ENCODE results near the gene LMTK3. TPM values are rescaled to one million over a fixed set of nuclear protein-coding genes. Genes with fewer than 3 reads are reported as not detected.

Gene LMTK3
- total and polyA plus RNA-seq, 9 of the 15 experiments (the other 6 are each of a cell fraction or from before 2014, with no cell fraction given): 0.35 to 12.3 (median 2.0) TPM; not detected in 2

DNA sequence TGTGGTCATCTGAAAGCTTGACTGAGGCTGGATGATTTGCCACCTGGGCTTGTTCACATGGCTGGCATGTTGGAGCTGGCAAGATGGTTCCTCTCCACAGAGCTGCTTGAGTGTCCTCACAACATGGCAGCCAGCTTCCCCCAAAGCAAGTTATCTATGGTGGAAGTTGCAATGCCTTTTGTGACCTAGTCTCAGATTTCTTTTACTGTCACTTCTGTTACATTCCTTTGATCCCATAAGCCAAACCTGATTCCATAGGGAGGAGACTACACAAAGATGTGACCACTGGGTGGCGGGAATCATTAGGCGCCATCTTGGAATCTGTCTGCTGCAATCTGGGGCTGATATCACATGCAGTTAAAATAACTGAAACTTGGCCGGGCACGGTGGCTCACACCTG, 17.5 kb upstream of the LMTK3 start (continued):
- TF ChIP-seq ZNF436 (CRISPR knock-in tag; IDR thresholded peaks at IDR 0.05) (no peak), GABPA (tag; conservative IDR thresholded peaks at IDR 0.05; ENCODE audit: low read depth) (no peak), FOS (IDR thresholded peaks at IDR 0.05; ENCODE audit: extremely low read depth, insufficient read length) (no peak)
- TF ChIP-seq, protein P1, sequence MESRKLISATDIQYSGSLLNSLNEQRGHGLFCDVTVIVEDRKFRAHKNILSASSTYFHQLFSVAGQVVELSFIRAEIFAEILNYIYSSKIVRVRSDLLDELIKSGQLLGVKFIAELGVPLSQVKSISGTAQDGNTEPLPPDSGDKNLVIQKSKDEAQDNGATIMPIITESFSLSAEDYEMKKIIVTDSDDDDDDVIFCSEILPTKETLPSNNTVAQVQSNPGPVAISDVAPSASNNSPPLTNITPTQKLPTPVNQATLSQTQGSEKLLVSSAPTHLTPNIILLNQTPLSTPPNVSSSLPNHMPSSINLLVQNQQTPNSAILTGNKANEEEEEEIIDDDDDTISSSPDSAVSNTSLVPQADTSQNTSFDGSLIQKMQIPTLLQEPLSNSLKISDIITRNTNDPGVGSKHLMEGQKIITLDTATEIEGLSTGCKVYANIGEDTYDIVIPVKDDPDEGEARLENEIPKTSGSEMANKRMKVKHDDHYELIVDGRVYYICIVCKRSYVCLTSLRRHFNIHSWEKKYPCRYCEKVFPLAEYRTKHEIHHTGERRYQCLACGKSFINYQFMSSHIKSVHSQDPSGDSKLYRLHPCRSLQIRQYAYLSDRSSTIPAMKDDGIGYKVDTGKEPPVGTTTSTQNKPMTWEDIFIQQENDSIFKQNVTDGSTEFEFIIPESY (CRISPR knock-in tag; IDR thresholded peaks at IDR 0.05): peak; percentile 95

DNA sequence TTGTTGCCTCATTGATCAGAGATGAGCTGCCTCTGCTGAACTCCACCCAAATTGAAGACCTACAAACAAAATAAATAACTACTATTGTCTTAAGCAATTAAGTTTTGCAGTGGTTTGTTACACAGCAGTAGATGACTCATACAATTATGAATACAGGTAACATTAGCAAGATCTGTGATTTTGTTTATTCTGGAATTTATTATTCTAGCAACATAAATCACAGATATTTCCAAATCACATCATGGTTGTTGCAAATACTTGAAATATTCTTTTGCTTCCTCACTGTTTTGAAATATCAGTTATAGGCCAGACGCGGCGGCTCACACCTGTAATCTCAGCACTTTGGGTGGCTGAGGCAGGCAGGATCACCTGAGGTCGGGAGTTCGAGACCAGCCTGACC, 13.1 kb upstream of the LMTK3 start:
- H3K36me3 ChIP-seq (ENCODE audit: control insufficient read depth, insufficient read depth, low read length): no peaks in the 10 kb centered on the region
- H2AFZ ChIP-seq (ENCODE audit: low read depth, low read length): no peak overlapping the region
- TF ChIP-seq NONO (IDR thresholded peaks at IDR 0.05; ENCODE audit: low read depth in 2 of 2, low read length in 1 of 2): no peak
- no peak for TF ChIP-seq ZNF263 (CRISPR knock-in tag; IDR thresholded peaks at IDR 0.05; ENCODE audit: borderline replicate concordance)
- TF ChIP-seq, protein P2, sequence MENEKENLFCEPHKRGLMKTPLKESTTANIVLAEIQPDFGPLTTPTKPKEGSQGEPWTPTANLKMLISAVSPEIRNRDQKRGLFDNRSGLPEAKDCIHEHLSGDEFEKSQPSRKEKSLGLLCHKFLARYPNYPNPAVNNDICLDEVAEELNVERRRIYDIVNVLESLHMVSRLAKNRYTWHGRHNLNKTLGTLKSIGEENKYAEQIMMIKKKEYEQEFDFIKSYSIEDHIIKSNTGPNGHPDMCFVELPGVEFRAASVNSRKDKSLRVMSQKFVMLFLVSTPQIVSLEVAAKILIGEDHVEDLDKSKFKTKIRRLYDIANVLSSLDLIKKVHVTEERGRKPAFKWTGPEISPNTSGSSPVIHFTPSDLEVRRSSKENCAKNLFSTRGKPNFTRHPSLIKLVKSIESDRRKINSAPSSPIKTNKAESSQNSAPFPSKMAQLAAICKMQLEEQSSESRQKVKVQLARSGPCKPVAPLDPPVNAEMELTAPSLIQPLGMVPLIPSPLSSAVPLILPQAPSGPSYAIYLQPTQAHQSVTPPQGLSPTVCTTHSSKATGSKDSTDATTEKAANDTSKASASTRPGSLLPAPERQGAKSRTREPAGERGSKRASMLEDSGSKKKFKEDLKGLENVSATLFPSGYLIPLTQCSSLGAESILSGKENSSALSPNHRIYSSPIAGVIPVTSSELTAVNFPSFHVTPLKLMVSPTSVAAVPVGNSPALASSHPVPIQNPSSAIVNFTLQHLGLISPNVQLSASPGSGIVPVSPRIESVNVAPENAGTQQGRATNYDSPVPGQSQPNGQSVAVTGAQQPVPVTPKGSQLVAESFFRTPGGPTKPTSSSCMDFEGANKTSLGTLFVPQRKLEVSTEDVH (IDR thresholded peaks at IDR 0.05; ENCODE audit: low read depth, partially characterized antibody): no peak
- no peak for TF ChIP-seq ZNF79 (CRISPR knock-in tag; IDR thresholded peaks at IDR 0.05; ENCODE audit: low read depth)
- no TSS peak for BruUV-seq (replicated peaks)
- peaks cover 4% of the 10 kb centered on the region; the same call in 1 of the 2 replicates for H3K9me3 ChIP-seq (replicated peaks; ENCODE audit: control insufficient read depth, insufficient read depth, low read depth, low read length)
- in situ Hi-C loops (cut with MboI) (no loop called here), intact Hi-C loops (cut with micrococcal nuclease) (no loop called here)
- H3K4me1 ChIP-seq (replicated peaks in 1 of 2; ENCODE audit: control insufficient read depth in 2 of 2, insufficient read depth in 2 of 2, low read length in 2 of 2): no peaks in the 10 kb centered on the region
- 57% methylated on average over 5 of the region's 5 CpGs for WGBS (ENCODE audit: insufficient coverage, low coverage, missing lambda C conversion rate)
- no peak overlapping the region for H3K4me2 ChIP-seq (ENCODE audit: insufficient read depth, low read length)
- no peak overlapping the region for H3K4me3 ChIP-seq
- no peak overlapping the region for H3K27ac ChIP-seq (ENCODE audit: extremely low read depth, low read depth, low read length)
- ChIA-PET CTCF (ENCODE audit: low intra/inter-chr PET ratio) (no interaction called here), POLR2A (no interaction called here)
- H3K9ac ChIP-seq (ENCODE audit: insufficient read depth in 1 of 2, low read depth in 2 of 2, low read length in 2 of 2): no peak overlapping the region
- H3K27me3 ChIP-seq (ENCODE audit: control insufficient read depth in 2 of 2, insufficient read depth in 2 of 2, low read length in 2 of 2): no peaks in the 10 kb centered on the region
- H4K20me1 ChIP-seq (replicated peaks; ENCODE audit: control insufficient read depth, insufficient read depth, low read length): no peaks in the 10 kb centered on the region
- no peaks in the 10 kb centered on the region for H3K9me1 ChIP-seq (ENCODE audit: control insufficient read depth, insufficient read depth, low read length)
- ATAC-seq: no peak
- no peaks in the 10 kb centered on the region for H3K79me2 ChIP-seq (ENCODE audit: control insufficient read depth, insufficient read depth, low read length)
- DNase-seq (ENCODE audit: extremely low read depth in 1 of 4, low spot score in 3 of 4): no peak
- FAIRE-seq: no peak
